OCI-LY1 (cell line): Measurements from ENCODE around the gene FRY.

ENCODE experiments used
- H2AFZ ChIP-seq: fragments of 200-600 bp; sonication (generic), shearing (Covaris generic); 2 replicates; pipeline ENCODE4 v1.6.0; 2014; ENCODE audit warnings: antibody characterized with exemption, mild to moderate bottlenecking, low read length
- H3F3A ChIP-seq: fragments of 200-600 bp; sonication (generic), shearing (Covaris generic); 2 replicates; pipeline ENCODE4 v1.6.0; 2014; ENCODE audit warnings: mild to moderate bottlenecking, antibody characterized with exemption, low read length, moderate library complexity; ENCODE audit not compliant: insufficient read depth
- H3K27ac ChIP-seq: fragments of 200-600 bp; sonication (generic); 2 replicates; pipeline ENCODE4 v1.5.1; 2014; ENCODE audit warnings: low read length, mixed run types, mild to moderate bottlenecking, low read depth; ENCODE audit not compliant: poor library complexity, severe bottlenecking
- H3K27me3 ChIP-seq: fragments of 200-600 bp; sonication (generic); 2 replicates; pipeline ENCODE4 v1.6.0; 2014; ENCODE audit warnings: antibody characterized with exemption, mild to moderate bottlenecking, low read length, moderate library complexity; ENCODE audit not compliant: insufficient read depth
- H3K36me3 ChIP-seq: fragments of 200-600 bp; sonication (generic); 2 replicates; pipeline ENCODE4 v1.6.1; 2014; ENCODE audit warnings: mild to moderate bottlenecking, antibody characterized with exemption, low read length, moderate library complexity, mixed read lengths; ENCODE audit not compliant: insufficient read depth
- H3K4me1 ChIP-seq: fragments of 200-600 bp; sonication (generic); 2 replicates; pipeline ENCODE4 v1.5.1; 2014; ENCODE audit warnings: mild to moderate bottlenecking, low read length, moderate library complexity; ENCODE audit not compliant: insufficient read depth, severe bottlenecking
- H3K4me2 ChIP-seq: fragments of 200-600 bp; sonication (generic), shearing (Covaris generic); 2 replicates; pipeline ENCODE4 v1.6.1; 2014; ENCODE audit warnings: low read length
- H3K4me3 ChIP-seq: fragments of 200-600 bp; sonication (generic); 2 replicates; pipeline ENCODE4 v1.5.1; 2014; ENCODE audit warnings: low read length, low read depth, mild to moderate bottlenecking, mixed read lengths; ENCODE audit not compliant: poor library complexity, severe bottlenecking
- H3K79me2 ChIP-seq: fragments of 200-600 bp; shearing (Covaris generic); 2 replicates; pipeline ENCODE4 v1.6.1; 2016; ENCODE audit warnings: mixed run types, low read length, mixed read lengths; ENCODE audit not compliant: insufficient read depth
- H3K9ac ChIP-seq: fragments of 200-600 bp; sonication (generic), shearing (Covaris generic); 2 replicates; pipeline ENCODE4 v1.6.1; 2014; ENCODE audit warnings: mild to moderate bottlenecking, low read length, mixed read lengths
- H3K9me2 ChIP-seq: fragments of 200-600 bp; sonication (generic), shearing (Covaris generic); 2 replicates; pipeline ENCODE4 v1.6.1; 2014; ENCODE audit warnings: low read depth, mild to moderate bottlenecking, low read length, mixed read lengths
- H3K9me3 ChIP-seq: fragments of 200-600 bp; shearing (Covaris generic); 2 replicates; pipeline ENCODE4 v1.6.1; 2014; ENCODE audit warnings: low read length, mixed read lengths
- H4K20me1 ChIP-seq: fragments of 200-600 bp; sonication (generic), shearing (Covaris generic); 2 replicates; pipeline ENCODE4 v1.6.0; 2016; ENCODE audit warnings: mild to moderate bottlenecking, low read length; ENCODE audit not compliant: insufficient read depth
- EZH2 ChIP-seq: fragments of 200-600 bp; sonication (generic), shearing (Covaris generic); IDR thresholded peaks from 2 replicates; pipeline ENCODE4 v1.8.0; 2017; ENCODE audit warnings: borderline replicate concordance, mixed run types, mild to moderate bottlenecking, antibody characterized with exemption, low read length, moderate library complexity, mixed read lengths
- TF ChIP-seq, protein P1 (sequence below): fragments of 200-600 bp; sonication (generic), shearing (Covaris generic); IDR thresholded peaks from 2 replicates; pipeline ENCODE4 v1.5.1; 2017; ENCODE audit warnings: mild to moderate bottlenecking, antibody characterized with exemption, low read length, moderate library complexity, mixed read lengths

Gene FRY

DNA sequence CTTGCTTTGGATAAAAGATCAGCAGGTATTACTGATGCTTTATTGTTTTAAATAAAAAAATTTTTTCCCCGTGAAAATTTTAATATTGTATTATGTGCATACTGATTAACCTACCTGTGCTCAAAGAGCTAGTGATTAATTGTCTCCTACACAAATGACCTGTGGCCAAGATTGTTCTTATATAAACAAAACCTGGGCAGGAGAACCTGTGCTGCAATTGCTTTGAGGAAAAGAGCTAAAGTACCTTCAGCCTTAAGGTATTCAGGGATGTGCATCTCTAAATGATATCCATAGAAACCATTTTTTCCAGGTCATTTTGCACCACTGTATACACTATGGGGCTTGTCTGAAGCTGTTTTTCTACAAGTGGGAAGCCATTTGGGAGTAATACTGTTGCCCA, 1.2 kb downstream of the FRY start:
- Histone ChIP-seq H3K27me3 (no peaks in the 10 kb centered on the region), H3K27ac (no peak overlapping the region), H3K79me2 (no peaks in the 10 kb centered on the region), H3K4me3 (no peak overlapping the region), H3K9ac (no peak overlapping the region), H3K9me3 (no peaks in the 10 kb centered on the region), H3K4me1 (peaks cover 5% of the 10 kb centered on the region), H3K36me3 (no peaks in the 10 kb centered on the region), H3F3A (no peaks in the 10 kb centered on the region), H3K4me2 (no peak overlapping the region), H2AFZ (no peak overlapping the region), H4K20me1 (no peaks in the 10 kb centered on the region), H3K9me2 (no peaks in the 10 kb centered on the region)
- TF ChIP-seq EZH2, result no peak
- TF ChIP-seq, protein P1, sequence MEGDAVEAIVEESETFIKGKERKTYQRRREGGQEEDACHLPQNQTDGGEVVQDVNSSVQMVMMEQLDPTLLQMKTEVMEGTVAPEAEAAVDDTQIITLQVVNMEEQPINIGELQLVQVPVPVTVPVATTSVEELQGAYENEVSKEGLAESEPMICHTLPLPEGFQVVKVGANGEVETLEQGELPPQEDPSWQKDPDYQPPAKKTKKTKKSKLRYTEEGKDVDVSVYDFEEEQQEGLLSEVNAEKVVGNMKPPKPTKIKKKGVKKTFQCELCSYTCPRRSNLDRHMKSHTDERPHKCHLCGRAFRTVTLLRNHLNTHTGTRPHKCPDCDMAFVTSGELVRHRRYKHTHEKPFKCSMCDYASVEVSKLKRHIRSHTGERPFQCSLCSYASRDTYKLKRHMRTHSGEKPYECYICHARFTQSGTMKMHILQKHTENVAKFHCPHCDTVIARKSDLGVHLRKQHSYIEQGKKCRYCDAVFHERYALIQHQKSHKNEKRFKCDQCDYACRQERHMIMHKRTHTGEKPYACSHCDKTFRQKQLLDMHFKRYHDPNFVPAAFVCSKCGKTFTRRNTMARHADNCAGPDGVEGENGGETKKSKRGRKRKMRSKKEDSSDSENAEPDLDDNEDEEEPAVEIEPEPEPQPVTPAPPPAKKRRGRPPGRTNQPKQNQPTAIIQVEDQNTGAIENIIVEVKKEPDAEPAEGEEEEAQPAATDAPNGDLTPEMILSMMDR, result no peak

DNA sequence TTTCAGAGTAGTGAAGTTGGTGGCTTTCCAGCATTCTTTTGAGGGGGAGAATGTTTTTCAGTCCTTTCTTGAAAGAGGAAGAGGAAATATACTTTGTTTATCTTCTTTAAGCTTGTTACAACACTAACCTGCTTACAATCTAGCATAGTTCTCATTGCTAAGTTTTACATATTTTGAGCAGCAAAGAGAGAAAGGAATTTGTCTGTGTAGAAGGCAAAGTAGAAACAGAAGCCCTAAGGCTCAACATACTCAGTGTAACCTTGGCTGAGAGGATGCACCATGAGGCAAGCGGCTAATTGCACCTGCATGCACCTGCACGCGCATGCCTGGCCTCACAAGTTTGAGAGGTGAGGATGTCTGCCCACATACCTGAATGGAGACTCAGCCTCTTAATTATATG, 2.2 kb downstream of the FRY start:
- Histone ChIP-seq H3K36me3 (no peaks in the 10 kb centered on the region), H4K20me1 (no peaks in the 10 kb centered on the region), H3K4me3 (no peak overlapping the region), H3K9me2 (no peaks in the 10 kb centered on the region), H2AFZ (no peak overlapping the region), H3F3A (no peaks in the 10 kb centered on the region), H3K9ac (no peak overlapping the region), H3K27me3 (no peaks in the 10 kb centered on the region), H3K9me3 (no peaks in the 10 kb centered on the region), H3K4me1 (peaks cover 5% of the 10 kb centered on the region), H3K4me2 (no peak overlapping the region), H3K27ac (no peak overlapping the region), H3K79me2 (no peaks in the 10 kb centered on the region)
- no peak for TF ChIP-seq EZH2
- TF ChIP-seq, protein P1, result no peak

DNA sequence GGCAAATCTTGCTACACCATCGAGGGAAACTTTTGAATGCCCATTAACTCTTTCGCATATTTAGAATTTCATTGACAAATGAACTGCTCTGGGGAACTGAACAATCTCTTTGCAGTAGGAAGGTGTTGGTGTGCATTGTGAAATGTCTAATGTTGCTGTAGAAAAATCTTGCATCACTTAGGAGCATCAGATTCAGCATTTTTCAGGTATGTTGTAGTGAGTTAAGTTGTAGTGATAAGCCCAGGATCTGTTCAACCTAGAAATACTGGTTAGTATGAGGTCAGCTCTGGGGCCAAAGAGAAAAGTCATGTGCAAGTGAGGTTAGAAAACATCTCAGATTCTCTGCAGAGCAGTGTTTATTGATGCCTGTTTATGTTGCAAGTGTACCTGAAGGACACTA, 4.1 kb downstream of the FRY start:
- Histone ChIP-seq H3K4me2 (no peak overlapping the region), H3K27me3 (no peaks in the 10 kb centered on the region), H3K4me1 (peaks cover 5% of the 10 kb centered on the region), H3K9me3 (no peaks in the 10 kb centered on the region), H3K27ac (no peak overlapping the region), H3F3A (no peaks in the 10 kb centered on the region), H2AFZ (no peak overlapping the region), H3K79me2 (no peaks in the 10 kb centered on the region), H4K20me1 (no peaks in the 10 kb centered on the region), H3K4me3 (no peak overlapping the region), H3K9ac (no peak overlapping the region), H3K36me3 (no peaks in the 10 kb centered on the region), H3K9me2 (no peaks in the 10 kb centered on the region)
- TF ChIP-seq EZH2, result no peak
- TF ChIP-seq, protein P1, result no peak
